ENCODE results near the gene LIMK2. TPM values are rescaled to one million over a fixed set of nuclear protein-coding genes. Genes with fewer than 3 reads are reported as not detected.

The LIMK2 gene
- total RNA-seq, 4 donors from 2014 or later: 4.0 to 12.6 (median 7.1) TPM

DNA sequence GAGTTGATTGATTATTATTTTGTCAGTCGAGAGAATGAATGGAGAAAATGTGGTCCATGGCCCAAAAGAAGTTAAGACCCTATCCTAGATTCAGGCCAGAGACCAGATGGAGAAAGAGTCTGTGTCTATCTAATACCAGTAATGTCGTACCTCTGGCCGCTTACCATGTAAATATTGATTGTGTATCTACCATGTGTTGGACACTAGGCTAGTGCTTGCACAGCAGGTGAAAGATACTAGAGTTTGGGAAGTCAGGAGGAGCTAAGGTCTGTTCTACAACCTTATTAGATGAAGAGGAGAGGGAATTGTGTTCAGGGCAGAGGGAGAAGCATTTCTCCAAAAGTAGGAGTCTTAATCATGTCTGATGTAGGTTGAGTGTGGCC, 48.4 kb downstream of the LIMK2 start:
- H3K4me1 ChIP-seq: peaks cover 6 to 12% of the 10 kb centered on the region in 2 donors
- H3K27ac ChIP-seq: no peak overlapping the region
- no peak for TF ChIP-seq POLR2A (IDR thresholded peaks at IDR 0.05)
- TF ChIP-seq, protein P1, sequence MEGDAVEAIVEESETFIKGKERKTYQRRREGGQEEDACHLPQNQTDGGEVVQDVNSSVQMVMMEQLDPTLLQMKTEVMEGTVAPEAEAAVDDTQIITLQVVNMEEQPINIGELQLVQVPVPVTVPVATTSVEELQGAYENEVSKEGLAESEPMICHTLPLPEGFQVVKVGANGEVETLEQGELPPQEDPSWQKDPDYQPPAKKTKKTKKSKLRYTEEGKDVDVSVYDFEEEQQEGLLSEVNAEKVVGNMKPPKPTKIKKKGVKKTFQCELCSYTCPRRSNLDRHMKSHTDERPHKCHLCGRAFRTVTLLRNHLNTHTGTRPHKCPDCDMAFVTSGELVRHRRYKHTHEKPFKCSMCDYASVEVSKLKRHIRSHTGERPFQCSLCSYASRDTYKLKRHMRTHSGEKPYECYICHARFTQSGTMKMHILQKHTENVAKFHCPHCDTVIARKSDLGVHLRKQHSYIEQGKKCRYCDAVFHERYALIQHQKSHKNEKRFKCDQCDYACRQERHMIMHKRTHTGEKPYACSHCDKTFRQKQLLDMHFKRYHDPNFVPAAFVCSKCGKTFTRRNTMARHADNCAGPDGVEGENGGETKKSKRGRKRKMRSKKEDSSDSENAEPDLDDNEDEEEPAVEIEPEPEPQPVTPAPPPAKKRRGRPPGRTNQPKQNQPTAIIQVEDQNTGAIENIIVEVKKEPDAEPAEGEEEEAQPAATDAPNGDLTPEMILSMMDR (IDR thresholded peaks at IDR 0.05 in 4 of 5, conservative IDR thresholded peaks at IDR 0.05 in 1 of 5): no peak
- no peaks in the 10 kb centered on the region for H3K27me3 ChIP-seq
- DNase-seq (no peak), ATAC-seq (no peak)
- in situ Hi-C loops (cut with MboI; ENCODE audit: low sequenced_read_pairs in 4 of 4): no loop called here
- no peak overlapping the region for H3K4me3 ChIP-seq
- intact Hi-C loops (cut with DNase I; ENCODE audit: low total_unique reads): no loop called here
- H3K36me3 ChIP-seq: peaks cover 0 to 22% of the 10 kb centered on the region in 2 donors
- no peaks in the 10 kb centered on the region for H3K9me3 ChIP-seq

DNA sequence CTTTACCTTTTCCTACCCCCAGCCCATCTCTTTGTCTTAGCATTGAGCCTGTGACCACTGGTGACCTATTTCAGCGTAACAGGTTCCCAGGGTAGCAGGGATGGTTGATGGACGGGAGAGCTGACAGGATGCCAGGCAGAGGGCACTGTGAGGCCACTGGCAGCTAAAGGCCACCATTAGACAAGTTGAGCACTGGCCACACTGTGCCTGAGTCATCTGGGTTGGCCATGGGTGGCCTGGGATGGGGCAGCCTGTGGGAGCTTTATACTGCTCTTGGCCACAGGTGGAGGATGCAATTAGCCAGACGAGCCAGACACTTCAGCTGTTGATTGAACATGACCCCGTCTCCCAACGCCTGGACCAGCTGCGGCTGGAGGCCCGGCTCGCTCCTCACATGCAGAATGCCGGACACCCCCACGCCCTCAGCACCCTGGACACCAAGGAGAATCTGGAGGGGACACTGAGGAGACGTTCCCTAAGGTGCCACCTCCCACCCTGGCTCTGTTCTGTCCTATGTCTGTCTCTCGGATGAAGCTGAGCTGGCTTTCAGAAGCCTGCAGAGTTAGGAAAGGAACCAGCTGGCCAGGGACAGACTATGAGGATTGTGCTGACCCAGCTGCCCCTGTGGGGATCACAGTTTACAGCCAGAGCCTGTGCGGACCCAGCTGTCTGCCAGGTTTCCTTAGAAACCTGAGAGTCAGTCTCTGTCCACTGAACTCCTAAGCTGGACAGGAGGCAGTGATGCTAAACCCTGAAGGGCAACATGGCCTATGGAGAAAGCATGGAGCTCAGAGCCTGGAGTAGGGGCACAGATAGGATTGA, 50.4 kb downstream of the LIMK2 start:
- Histone ChIP-seq H3K4me1 (peaks cover 6 to 12% of the 10 kb centered on the region in 2 donors), H3K27me3 (no peaks in the 10 kb centered on the region), H3K9me3 (no peaks in the 10 kb centered on the region), H3K36me3 (peaks cover 0 to 41% of the 10 kb centered on the region in 2 donors), H3K27ac (peak overlapping the region; percentile 75 to 82 (median 78)), H3K4me3 (no peak overlapping the region)
- ATAC-seq (peak; percentile 92 to 93), DNase-seq (peak; percentile 80 to 94)
- TF ChIP-seq POLR2A (IDR thresholded peaks at IDR 0.05): no peak
- TF ChIP-seq, protein P1 (IDR thresholded peaks at IDR 0.05 in 4 of 5, conservative IDR thresholded peaks at IDR 0.05 in 1 of 5): no peak
- intact Hi-C loops (cut with DNase I; ENCODE audit: low total_unique reads): no loop called here
- in situ Hi-C loops (cut with MboI; ENCODE audit: low sequenced_read_pairs in 4 of 4): no loop called here

DNA sequence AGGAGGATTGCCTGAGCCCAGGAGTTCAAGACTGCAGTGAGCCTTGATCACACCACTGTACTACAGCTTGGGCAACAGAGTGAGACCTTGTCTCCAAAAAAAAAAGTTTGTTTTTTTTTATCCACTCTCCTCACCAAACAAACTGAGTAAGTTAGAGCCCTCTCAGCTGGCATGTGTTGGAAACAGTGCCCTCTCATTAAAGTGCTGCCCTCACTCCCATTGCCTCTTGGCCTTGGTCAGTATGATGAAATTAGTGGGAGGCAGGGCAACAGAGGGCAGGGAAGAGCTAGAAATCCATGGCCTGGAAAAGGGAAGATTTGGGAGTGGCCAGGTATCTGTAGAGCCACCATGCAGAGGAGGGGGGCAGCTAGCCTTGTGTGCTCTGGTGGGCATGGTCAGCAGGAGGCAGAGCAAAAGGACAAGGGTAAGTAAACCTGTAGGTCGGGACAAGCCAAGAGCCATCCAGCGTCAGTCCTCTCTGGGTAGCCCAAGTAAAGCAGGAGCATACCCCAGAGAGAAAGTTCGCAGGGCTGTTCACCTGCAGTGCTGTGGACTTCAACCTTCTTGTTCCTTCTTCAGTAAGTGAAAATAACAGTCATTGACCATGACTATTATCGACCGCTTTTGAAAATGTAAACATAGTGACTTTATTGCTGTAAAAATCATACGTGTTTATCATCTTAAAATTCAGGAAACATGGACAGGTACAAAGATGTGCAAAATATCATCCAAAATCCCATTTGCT, 52.0 kb downstream of the LIMK2 start:
- H3K36me3 ChIP-seq: peaks cover 0 to 41% of the 10 kb centered on the region in 2 donors
- H3K9me3 ChIP-seq: no peaks in the 10 kb centered on the region
- DNase-seq (no peak), ATAC-seq (no peak)
- no peaks in the 10 kb centered on the region for H3K27me3 ChIP-seq
- no peak overlapping the region for H3K4me3 ChIP-seq
- intact Hi-C loops (cut with DNase I; ENCODE audit: low total_unique reads) (no loop called here), in situ Hi-C loops (cut with MboI; ENCODE audit: low sequenced_read_pairs in 4 of 4) (no loop called here)
- peak overlapping the region in 1 of 4 donors; percentile 82 for H3K27ac ChIP-seq
- peaks cover 6 to 12% of the 10 kb centered on the region in 2 donors for H3K4me1 ChIP-seq
- TF ChIP-seq, protein P1 (IDR thresholded peaks at IDR 0.05 in 4 of 5, conservative IDR thresholded peaks at IDR 0.05 in 1 of 5): no peak
- no peak for TF ChIP-seq POLR2A (IDR thresholded peaks at IDR 0.05)

DNA sequence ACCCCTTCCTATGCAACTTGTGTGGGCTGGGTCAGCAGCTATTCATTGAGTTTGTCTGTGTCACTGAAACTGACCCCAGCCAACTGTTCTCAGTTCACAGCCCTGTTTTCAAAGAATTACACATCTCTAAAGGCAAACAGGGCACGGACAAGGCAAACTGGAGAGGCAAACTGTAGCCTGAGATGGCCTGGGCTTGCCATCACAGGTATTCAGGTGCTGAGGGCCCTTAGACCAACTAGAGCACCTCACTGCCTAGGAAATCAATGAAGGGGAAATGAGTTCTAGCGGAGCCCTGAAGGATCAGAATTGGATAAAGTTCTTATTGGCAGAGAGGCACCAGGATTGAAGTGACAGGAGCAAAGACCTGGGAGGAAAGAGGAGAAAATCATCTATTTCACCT, 56.2 kb downstream of the LIMK2 start:
- Histone ChIP-seq H3K27ac (no peak overlapping the region), H3K4me3 (no peak overlapping the region), H3K9me3 (no peaks in the 10 kb centered on the region), H3K4me1 (peaks cover 0 to 1% of the 10 kb centered on the region in 2 donors), H3K27me3 (no peaks in the 10 kb centered on the region), H3K36me3 (peaks cover 0 to 26% of the 10 kb centered on the region in 2 donors)
- in situ Hi-C loops (cut with MboI; ENCODE audit: low sequenced_read_pairs in 4 of 4) (no loop called here), intact Hi-C loops (cut with DNase I; ENCODE audit: low total_unique reads) (no loop called here)
- DNase-seq: no peak
- TF ChIP-seq POLR2A (IDR thresholded peaks at IDR 0.05): no peak
- no peak for ATAC-seq
